Measurements from ENCODE around the gene FAM107B.

DNA sequence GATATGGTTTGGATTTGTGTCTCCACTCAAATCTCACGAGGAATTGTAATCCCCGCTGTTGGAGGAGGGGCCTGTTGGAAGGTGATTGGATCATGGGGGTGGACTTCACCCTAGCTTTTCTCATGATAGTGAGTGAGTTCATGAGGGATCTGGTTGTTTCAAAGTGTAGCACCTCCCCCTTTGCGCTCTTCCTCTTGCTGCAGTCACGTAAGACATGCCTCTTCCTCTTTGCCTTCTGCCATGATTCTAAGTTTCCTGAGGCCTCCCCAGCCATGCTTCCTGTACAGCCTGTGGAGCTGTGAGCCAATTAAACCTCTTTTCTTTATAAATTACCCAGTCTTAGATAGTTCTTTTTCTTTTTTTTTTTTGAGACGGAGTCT is 46.1 kb upstream of the FAM107B start:
- TF ChIP-seq, protein P1, sequence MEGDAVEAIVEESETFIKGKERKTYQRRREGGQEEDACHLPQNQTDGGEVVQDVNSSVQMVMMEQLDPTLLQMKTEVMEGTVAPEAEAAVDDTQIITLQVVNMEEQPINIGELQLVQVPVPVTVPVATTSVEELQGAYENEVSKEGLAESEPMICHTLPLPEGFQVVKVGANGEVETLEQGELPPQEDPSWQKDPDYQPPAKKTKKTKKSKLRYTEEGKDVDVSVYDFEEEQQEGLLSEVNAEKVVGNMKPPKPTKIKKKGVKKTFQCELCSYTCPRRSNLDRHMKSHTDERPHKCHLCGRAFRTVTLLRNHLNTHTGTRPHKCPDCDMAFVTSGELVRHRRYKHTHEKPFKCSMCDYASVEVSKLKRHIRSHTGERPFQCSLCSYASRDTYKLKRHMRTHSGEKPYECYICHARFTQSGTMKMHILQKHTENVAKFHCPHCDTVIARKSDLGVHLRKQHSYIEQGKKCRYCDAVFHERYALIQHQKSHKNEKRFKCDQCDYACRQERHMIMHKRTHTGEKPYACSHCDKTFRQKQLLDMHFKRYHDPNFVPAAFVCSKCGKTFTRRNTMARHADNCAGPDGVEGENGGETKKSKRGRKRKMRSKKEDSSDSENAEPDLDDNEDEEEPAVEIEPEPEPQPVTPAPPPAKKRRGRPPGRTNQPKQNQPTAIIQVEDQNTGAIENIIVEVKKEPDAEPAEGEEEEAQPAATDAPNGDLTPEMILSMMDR (IDR thresholded peaks at IDR 0.05), result no peak
- TF ChIP-seq POLR2A (IDR thresholded peaks at IDR 0.05), result no peak

Data from thyroid gland (tissue), 4 donors.